Measurements from ENCODE around the gene WNT10A.

The WNT10A gene

GRCh38 chr2:218858671-218859555, 21.7 kb upstream of the WNT10A start:
- CTCF ChIA-PET = interaction anchor here (1.0 to 4.5 kb wide), 8 partner anchors 9 to 186 kb away, joined by 3 to 24 read pairs (median 7); no protein-coding TSS in a partner anchor
- DNase-seq (ENCODE audit: low read depth, low spot score) = no peak
- H3K4me3 ChIP-seq (ENCODE audit: low read depth, low read length) = no peak overlapping the region
- TF ChIP-seq, protein P1, sequence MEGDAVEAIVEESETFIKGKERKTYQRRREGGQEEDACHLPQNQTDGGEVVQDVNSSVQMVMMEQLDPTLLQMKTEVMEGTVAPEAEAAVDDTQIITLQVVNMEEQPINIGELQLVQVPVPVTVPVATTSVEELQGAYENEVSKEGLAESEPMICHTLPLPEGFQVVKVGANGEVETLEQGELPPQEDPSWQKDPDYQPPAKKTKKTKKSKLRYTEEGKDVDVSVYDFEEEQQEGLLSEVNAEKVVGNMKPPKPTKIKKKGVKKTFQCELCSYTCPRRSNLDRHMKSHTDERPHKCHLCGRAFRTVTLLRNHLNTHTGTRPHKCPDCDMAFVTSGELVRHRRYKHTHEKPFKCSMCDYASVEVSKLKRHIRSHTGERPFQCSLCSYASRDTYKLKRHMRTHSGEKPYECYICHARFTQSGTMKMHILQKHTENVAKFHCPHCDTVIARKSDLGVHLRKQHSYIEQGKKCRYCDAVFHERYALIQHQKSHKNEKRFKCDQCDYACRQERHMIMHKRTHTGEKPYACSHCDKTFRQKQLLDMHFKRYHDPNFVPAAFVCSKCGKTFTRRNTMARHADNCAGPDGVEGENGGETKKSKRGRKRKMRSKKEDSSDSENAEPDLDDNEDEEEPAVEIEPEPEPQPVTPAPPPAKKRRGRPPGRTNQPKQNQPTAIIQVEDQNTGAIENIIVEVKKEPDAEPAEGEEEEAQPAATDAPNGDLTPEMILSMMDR (IDR thresholded peaks at IDR 0.05; ENCODE audit: insufficient read depth, low read length, missing control alignments) = no peak
- POLR2A ChIA-PET = no interaction called here

GRCh38 chr2:218859556-218859987, 21.1 kb upstream of the WNT10A start, which contains the start of gene WNT6:
Gene WNT6 (plus strand): TSS chr2:218859805. CDS start chr2:218860038, 233 bp downstream.
- peak within 1 kb of the TSS; percentile 18 for H3K4me3 ChIP-seq (ENCODE audit: low read depth, low read length)
- ChIA-PET CTCF (interaction anchor here (1.0 to 7.6 kb wide), 6 partner anchors 9 to 187 kb away, joined by 3 to 68 read pairs (median 16); no protein-coding TSS in a partner anchor), POLR2A (no interaction called here)
- DNase-seq (ENCODE audit: low read depth, low spot score) = no peak
- TF ChIP-seq, protein P1 (IDR thresholded peaks at IDR 0.05; ENCODE audit: insufficient read depth, low read length, missing control alignments) = no peak

DNA sequence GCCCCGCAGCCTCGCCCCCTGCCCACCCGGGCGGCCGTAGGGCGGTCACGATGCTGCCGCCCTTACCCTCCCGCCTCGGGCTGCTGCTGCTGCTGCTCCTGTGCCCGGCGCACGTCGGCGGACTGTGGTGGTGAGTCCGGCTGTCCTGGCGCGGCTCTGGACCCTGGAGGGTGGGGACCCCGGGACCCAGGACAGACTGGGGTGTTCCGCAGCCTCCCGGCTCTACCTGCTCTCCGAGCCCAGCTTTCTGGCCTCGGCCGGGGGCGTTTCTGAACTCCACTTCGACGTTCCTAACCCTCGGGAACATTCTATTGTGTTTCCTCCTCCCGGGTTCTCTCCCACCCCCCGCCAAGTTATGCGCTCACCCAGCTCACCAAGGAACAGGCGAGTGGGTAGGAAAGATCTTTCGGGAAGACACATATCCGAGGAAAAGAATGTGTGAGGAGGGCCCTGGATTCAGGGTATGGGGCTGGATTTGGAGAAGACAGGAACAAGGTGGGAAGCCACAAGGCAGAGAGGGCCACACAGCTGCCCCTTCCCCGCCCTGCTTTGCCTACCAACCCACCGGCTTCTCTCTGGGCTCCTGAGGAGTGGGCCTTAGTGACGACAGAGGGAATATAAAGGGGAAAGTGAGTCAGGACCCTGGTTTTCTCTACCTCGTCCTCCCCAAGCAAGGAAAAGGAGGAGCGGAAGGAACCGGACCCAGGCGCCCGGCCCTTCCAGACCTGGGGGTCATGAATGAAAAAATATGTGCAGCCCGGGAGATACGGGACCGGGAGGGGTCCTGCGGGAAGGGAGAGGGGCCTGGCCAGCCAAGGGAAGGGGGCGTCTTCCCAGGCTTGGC, 20.4 kb upstream of the WNT10A start:
- peak overlapping the region; percentile 18 for H3K4me3 ChIP-seq (ENCODE audit: low read depth, low read length)
- ChIA-PET POLR2A (no interaction called here), CTCF (interaction anchor here (0.6 to 7.6 kb wide), 7 partner anchors 10 to 150 kb away, joined by 3 to 68 read pairs (median 10); partner anchors contain the start of gene TTLL4)
- TF ChIP-seq, protein P1 (IDR thresholded peaks at IDR 0.05; ENCODE audit: insufficient read depth, low read length, missing control alignments) = no peak
- no peak for DNase-seq (ENCODE audit: low read depth, low spot score)

GRCh38 chr2:218860950-218861381, 19.7 kb upstream of the WNT10A start:
- ChIA-PET POLR2A (no interaction called here), CTCF (interaction anchor here (0.6 to 7.6 kb wide), 7 partner anchors 11 to 173 kb away, joined by 3 to 68 read pairs (median 4); partner anchors contain the start of gene TTLL4)
- TF ChIP-seq, protein P1 (IDR thresholded peaks at IDR 0.05; ENCODE audit: insufficient read depth, low read length, missing control alignments) = no peak

DNA sequence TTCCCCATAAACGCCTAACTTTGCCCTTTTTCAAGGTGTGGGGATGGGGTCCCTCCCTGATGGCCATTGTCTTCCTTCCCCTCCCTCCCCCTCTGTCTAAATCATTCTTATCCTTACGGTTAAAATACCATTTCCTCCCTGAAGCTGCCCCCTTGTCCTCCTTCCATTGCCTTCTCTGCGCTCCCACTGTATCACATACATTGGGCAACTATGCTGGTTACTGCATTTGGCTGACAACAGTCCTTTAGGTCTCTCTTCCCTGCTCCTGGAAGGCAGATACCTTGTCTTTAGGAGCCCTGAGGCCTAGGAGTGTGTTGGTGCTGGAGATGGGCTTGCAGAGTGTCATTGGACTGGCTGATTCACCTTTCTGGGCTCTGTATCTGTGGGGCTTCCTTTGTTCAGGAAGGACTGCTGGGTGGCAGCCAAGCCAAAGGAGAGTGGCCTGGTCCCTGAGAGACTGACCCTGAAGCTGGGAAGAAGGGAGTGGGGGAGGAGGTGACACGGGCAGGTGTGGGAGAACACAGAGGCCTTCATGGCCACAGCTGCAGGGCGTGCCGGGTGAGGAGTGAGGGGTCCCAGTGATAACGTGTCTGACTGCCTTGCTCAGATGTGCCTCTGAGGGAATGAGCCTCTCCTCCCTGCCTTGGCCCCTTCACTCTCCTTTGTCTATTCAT, 18.9 kb upstream of the WNT10A start:
- ChIA-PET CTCF (interaction anchor here (0.7 to 7.6 kb wide), 4 partner anchors 14 to 174 kb away, joined by 3 to 68 read pairs (median 12); no protein-coding TSS in a partner anchor), POLR2A (no interaction called here)
- DNase-seq (ENCODE audit: low read depth, low spot score) = no peak
- TF ChIP-seq, protein P1 (IDR thresholded peaks at IDR 0.05; ENCODE audit: insufficient read depth, low read length, missing control alignments) = no peak
- no peak overlapping the region for H3K4me3 ChIP-seq (ENCODE audit: low read depth, low read length)

More at GRCh38 chr2:218860950-218861381, 19.7 kb upstream of the WNT10A start:
- no peak overlapping the region for H3K4me3 ChIP-seq (ENCODE audit: low read depth, low read length)
- DNase-seq (ENCODE audit: low read depth, low spot score) = no peak

Data from AG04449 (cell line).